RWPE2 (cell line): ENCODE measurements around the gene SDHAF2.
"Not testable (repeated sequence)": the region's sequence is repeated elsewhere in the genome, so short reads cannot be mapped to it uniquely, and the experiment has no call there.

Experiments
- ATAC-seq: fragments of 200-7000 bp; cut with Tn5 transposase; 3 replicates; pipeline ENCODE4 v1.9.1; 2021; ENCODE audit warnings: low read depth
- DNase-seq: peaks from one replicate; pipeline ENCODE4 v3.0.0-alpha.2; 2020; ENCODE audit warnings: low spot score
- H3K27ac ChIP-seq: fragments of 450-650 bp; 2 replicates; pipeline ENCODE4 v1.5.1; 2017; ENCODE audit warnings: mild to moderate bottlenecking; ENCODE audit not compliant: poor library complexity, severe bottlenecking
- H3K27me3 ChIP-seq: fragments of 250-450 bp; sonication (Bioruptor Pico); 2 replicates; pipeline ENCODE4 v1.5.1; 2021; ENCODE audit warnings: mild to moderate bottlenecking, moderate library complexity; ENCODE audit not compliant: insufficient read depth, poor library complexity, severe bottlenecking
- H3K36me3 ChIP-seq: fragments of 250-450 bp; sonication (Bioruptor Pico); 2 replicates; pipeline ENCODE4 v1.5.1; 2020; ENCODE audit warnings: low read depth, mild to moderate bottlenecking, moderate library complexity
- H3K4me1 ChIP-seq: fragments of 250-450 bp; sonication (Bioruptor Pico); 2 replicates; pipeline ENCODE4 v1.5.1; 2021; ENCODE audit warnings: mild to moderate bottlenecking, moderate library complexity; ENCODE audit not compliant: insufficient read depth, poor library complexity, severe bottlenecking
- H3K4me3 ChIP-seq: fragments of 250-450 bp; sonication (Bioruptor Pico); 2 replicates; pipeline ENCODE4 v1.5.1; 2021; ENCODE audit warnings: mild to moderate bottlenecking, moderate library complexity; ENCODE audit not compliant: severe bottlenecking
- H3K9me3 ChIP-seq: fragments of 250-450 bp; sonication (Bioruptor Pico); 2 replicates; pipeline ENCODE4 v1.5.1; 2021; ENCODE audit warnings: mild to moderate bottlenecking, moderate library complexity; ENCODE audit not compliant: severe bottlenecking
- TF ChIP-seq, protein P1 (sequence below): fragments of 450-650 bp; IDR thresholded peaks from one replicate; pipeline ENCODE4 v1.5.1; 2017; ENCODE audit warnings: mild to moderate bottlenecking, moderate library complexity; ENCODE audit not compliant: poor library complexity, severe bottlenecking

The SDHAF2 gene

GRCh38 chr11:61460986-61461385 lies 31.1 kb downstream of the SDHAF2 start:
- Histone ChIP-seq H3K9me3 (no peaks in the 10 kb centered on the region), H3K4me1 (no peaks in the 10 kb centered on the region), H3K27ac (no peak overlapping the region), H3K27me3 (no peaks in the 10 kb centered on the region), H3K4me3 (no peak overlapping the region), H3K36me3 (no peaks in the 10 kb centered on the region)
- ATAC-seq (no peak), DNase-seq (no peak)
- TF ChIP-seq, protein P1, sequence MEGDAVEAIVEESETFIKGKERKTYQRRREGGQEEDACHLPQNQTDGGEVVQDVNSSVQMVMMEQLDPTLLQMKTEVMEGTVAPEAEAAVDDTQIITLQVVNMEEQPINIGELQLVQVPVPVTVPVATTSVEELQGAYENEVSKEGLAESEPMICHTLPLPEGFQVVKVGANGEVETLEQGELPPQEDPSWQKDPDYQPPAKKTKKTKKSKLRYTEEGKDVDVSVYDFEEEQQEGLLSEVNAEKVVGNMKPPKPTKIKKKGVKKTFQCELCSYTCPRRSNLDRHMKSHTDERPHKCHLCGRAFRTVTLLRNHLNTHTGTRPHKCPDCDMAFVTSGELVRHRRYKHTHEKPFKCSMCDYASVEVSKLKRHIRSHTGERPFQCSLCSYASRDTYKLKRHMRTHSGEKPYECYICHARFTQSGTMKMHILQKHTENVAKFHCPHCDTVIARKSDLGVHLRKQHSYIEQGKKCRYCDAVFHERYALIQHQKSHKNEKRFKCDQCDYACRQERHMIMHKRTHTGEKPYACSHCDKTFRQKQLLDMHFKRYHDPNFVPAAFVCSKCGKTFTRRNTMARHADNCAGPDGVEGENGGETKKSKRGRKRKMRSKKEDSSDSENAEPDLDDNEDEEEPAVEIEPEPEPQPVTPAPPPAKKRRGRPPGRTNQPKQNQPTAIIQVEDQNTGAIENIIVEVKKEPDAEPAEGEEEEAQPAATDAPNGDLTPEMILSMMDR, result no peak

GRCh38 chr11:61467602-61468001 lies 37.7 kb downstream of the SDHAF2 start:
- DNase-seq, H3K36me3 ChIP-seq, H3K9me3 ChIP-seq, H3K27ac ChIP-seq, H3K4me1 ChIP-seq, H3K27me3 ChIP-seq, H3K4me3 ChIP-seq, ATAC-seq: not testable (repeated sequence)

DNA sequence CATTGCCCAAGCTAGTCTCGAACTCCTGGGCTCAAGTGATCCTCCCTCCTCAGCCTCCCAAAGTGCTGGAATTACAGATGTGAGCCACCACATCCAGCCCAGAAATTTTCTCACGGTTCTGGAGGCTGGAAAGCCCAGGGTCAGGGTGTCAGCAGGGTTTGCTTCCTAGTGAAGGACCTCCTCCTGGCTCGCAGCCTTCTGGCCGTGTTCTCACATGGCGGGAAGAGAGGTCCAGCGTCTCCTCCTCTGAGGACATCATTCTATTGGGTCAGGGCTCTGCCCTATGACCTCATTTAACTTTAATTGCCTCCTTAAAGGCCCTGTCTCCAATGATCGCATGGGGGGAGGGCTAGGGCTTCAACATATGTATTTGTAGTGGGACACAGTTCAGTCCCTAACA lies 38.1 kb downstream of the SDHAF2 start:
- H3K27me3 ChIP-seq, result no peaks in the 10 kb centered on the region
- H3K4me3 ChIP-seq, result no peak overlapping the region

DNA sequence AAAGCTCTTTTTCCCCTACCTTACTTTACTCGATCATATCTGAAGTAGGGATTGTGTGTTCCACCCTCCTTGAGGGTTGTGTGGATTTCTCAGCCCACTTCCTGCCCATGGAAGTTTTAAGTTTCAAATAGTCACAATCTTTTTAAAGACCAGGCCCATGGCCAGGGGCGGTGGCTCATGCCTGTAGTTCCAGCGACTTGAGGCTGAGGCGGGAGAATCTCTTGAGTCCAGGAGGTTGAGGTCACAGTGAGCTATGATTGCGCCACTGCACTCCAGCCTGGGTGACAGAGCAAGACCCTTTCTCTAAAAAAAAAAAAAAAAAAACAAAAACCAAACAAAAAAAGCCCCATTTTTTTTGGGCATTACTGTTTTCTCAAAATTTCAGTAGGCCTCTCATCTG lies 42.4 kb downstream of the SDHAF2 start:
- no peaks in the 10 kb centered on the region for H3K36me3 ChIP-seq
- H3K9me3 ChIP-seq, result no peaks in the 10 kb centered on the region
- no peak overlapping the region for H3K4me3 ChIP-seq
- H3K4me1 ChIP-seq, result no peaks in the 10 kb centered on the region
- TF ChIP-seq, protein P1, result no peak
- ATAC-seq (no peak), DNase-seq (no peak)
- H3K27ac ChIP-seq, result no peak overlapping the region
- no peaks in the 10 kb centered on the region for H3K27me3 ChIP-seq

More for the DNA sequence above, 38.1 kb downstream of the SDHAF2 start:
- H3K9me3 ChIP-seq, result no peaks in the 10 kb centered on the region
- no peaks in the 10 kb centered on the region for H3K36me3 ChIP-seq
- TF ChIP-seq, protein P1, result no peak
- no peak overlapping the region for H3K27ac ChIP-seq
- no peaks in the 10 kb centered on the region for H3K4me1 ChIP-seq
- DNase-seq, result no peak
- no peak for ATAC-seq

GRCh38 chr11:61472868-61473267 lies 42.9 kb downstream of the SDHAF2 start:
- H3K27me3 ChIP-seq, result no peaks in the 10 kb centered on the region
- no peaks in the 10 kb centered on the region for H3K4me1 ChIP-seq
- ATAC-seq, result no peak
- no peaks in the 10 kb centered on the region for H3K9me3 ChIP-seq
- TF ChIP-seq, protein P1, result no peak
- H3K4me3 ChIP-seq, result no peak overlapping the region
- H3K27ac ChIP-seq, result no peak overlapping the region
- no peak for DNase-seq
- H3K36me3 ChIP-seq, result no peaks in the 10 kb centered on the region
